HK-2 (cell line): Measurements from ENCODE around the gene PTK6.

Experiments used
- DNase-seq: peaks from one replicate; pipeline ENCODE4 v3.0.0-alpha.2; 2018; ENCODE audit not compliant: unreplicated experiment

The PTK6 gene

DNA sequence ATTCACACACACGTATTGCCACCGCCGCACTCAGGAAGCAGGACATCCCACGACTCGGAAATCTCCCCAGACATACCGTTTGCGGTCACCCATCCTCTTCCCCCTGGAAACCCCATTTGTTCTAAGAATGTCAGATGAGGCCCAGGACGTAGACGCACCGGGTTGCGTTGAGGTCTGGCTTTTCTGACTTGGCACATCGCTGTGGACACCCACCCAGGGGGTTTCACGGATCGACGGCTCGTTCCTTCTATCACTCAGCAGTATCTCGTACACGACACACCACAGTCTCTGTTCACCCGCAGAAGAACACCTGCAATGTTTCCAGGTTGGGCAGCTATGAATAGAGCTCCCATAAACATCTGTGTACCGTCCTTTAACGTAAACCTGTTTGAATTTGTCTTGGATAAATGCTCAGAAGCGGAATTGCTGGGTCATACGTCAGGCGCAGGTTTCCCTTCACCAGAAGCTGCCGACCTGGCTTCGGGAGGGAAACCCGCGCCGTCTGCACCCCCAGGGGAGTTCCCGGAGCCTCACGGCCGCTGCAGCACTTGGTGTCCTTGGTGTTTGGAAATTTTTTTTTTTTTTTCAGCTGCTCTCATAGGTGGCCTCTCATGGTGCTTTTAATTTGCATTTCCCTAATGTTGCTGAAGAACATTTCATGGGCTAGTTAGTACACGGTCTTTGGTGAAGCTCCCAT is 29.0 kb downstream of the PTK6 start:
- DNase-seq = no peak

DNA sequence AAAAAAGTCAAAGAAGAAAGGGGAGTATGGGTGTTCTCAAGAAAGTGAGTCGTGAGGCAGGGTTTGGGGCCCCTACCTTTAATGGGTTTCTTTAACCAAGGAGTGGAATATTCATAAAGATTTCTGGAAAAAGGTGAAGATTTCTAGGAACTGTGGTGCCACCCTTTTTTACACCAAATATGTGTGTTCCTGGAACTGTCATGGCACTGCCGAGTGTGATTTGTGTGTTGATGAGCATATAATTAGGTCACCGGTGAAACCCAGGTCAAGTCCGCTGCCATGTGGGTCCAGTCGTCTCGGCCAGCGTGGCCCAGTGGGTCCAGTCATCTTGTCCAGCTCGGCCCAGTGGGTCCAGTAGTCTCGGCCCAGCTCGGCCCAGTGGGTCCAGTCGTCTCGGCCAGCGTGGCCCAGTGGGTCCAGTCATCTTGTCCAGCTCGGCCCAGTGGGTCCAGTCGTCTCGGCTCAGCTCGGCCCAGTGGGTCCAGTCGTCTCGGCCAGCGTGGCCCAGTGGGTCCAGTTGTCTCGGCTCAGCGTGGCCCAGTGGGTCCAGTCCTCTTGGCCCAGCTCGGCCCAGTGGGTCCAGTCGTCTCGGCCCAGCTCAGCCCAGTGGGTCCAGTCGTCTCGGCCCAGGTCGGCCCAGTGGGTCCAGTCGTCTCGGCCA is 30.0 kb downstream of the PTK6 start:
- DNase-seq = no peak

DNA sequence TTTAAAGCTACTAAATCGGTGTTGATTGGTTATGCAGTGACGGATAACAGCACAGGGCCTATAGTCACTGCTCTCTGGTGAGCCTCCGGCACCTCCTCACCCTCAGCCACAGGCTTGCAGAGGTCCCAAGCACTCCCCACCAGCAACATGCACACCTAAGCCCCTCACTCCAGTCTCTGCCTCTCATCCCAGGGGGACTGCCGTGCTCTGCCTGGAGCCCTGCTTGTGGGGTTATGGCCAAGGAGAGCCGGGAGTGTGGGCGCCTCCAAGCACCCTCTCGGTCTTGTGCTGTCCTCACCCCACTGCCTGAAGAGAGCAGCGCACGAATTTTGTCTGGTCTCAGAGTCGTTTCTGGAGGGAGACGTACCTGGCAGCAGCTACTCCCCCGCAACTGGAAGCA is 31.5 kb downstream of the PTK6 start:
- no peak for DNase-seq

DNA sequence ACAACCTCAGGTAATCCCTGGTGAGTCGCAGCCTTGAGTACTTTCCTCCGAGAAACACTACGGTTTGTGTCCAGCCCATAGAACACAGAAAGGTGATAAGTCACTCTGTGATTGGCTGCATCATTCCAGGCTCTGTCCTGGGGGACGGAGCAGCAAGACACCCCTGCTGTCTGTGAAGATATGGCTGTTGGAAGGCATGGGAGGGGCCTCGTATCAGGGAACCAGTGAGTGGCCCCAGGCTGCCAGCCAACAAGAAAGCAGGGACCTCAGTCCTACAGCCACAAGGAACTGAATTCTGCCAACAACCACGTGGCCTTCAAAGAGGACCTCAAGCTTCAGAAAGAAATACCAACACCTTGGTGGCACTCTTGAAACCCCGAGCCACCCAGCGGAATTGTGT is 31.9 kb downstream of the PTK6 start:
- DNase-seq = no peak

DNA sequence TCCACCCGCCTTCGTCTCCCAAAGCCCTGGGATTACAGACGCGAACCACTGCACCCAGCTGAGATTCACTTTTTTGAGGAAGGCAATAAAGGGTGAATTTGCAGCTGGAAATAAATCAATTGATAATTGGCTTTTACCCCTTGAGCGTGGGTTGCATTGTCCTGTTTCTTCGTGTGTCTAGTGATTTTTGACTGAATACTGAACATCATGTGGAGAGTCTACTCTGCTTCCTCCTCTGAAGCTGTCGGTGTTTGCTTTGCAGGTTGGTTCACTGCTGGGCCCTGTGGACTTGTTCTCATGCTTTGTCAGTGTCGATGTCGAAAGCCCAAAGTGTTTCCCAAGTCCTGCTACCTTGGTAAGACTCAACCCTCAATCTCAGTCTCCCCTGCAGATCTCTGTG is 32.5 kb downstream of the PTK6 start:
- DNase-seq = no peak

DNA sequence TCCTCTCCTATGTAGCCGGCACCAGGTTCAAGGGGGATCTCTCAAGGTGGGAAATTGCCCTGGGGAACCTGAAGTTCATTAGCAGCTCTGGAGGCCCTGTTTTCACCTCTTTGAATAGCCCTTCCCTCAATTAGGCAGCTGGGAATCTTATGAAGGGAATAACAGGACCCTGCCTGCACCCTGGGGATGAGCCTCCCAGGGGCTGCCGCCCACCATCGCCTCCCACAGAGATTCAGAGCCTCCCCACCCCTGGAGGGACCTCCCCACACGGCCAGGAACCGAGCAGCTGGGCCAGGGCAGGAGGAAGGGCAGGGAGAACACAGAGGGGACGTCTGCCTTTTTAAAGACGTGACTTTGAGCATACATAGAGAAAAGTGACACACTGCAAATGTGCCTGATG is 33.7 kb downstream of the PTK6 start:
- no peak for DNase-seq

DNA sequence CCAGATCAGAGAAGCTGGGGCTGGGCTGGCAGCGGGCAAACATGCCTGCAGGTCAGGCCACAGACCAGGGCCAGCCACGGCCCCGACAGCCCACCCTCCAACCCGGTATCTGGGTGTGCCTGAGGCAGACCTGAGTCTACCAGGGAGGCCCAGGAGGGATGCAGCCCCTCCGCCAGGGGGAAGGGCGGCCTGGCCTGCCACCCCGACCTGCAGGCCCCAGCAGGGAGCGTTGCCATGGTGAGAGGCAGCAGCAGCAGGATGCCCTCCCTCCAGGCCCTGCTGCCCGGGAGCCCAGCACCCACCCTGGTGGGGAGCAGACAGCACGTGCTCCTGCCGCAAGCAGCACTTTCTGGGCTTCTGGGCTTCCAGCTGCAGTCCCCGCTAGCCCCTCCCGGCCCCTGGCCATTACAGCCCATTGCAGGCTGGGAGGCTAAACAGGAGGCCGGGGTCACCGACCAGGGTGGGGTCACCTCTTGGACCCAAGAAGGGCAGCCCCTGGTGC is 34.5 kb downstream of the PTK6 start:
- no peak for DNase-seq

DNA sequence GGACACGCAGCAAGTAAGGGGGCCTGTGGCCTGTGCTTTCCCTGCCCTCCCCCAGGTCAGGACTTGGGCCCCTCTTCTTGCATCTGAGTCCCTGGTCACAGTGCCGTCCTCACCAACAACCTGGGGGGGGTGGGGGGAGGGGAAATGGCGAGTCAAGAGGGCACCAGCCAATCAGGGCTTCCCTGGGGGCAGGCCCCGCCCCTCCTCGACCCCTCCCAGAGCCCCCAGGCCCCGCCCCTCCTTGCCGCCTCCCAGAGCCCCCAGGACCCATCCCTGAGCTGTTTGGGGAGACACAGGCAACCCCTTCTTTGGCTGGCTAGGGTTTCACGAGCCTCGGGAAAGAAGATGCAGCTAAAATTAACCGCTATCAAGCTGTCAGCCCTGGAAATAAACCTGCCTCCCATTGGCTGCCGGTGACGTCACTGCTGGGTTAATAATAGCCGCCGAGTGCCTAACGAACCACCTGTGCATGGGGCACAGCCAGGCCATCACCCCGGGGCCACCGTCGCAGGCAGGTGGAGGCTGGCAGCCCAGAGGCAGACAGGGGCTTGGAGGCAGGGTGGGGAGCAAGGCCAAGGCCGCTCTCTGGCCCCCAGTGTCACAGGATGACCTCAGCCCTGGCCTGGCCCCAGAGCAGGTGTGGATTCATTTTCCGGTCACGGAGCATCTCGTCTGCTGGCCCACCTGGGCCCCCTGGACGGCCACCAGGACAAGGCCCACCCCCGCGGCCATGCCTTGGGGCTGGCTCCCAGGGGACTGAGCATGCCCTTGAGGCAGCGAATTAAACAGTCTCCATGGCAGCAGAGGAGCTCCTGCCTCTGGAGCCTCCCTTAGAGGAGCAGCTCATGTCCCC is 35.1 kb downstream of the PTK6 start:
- no peak for DNase-seq

DNA sequence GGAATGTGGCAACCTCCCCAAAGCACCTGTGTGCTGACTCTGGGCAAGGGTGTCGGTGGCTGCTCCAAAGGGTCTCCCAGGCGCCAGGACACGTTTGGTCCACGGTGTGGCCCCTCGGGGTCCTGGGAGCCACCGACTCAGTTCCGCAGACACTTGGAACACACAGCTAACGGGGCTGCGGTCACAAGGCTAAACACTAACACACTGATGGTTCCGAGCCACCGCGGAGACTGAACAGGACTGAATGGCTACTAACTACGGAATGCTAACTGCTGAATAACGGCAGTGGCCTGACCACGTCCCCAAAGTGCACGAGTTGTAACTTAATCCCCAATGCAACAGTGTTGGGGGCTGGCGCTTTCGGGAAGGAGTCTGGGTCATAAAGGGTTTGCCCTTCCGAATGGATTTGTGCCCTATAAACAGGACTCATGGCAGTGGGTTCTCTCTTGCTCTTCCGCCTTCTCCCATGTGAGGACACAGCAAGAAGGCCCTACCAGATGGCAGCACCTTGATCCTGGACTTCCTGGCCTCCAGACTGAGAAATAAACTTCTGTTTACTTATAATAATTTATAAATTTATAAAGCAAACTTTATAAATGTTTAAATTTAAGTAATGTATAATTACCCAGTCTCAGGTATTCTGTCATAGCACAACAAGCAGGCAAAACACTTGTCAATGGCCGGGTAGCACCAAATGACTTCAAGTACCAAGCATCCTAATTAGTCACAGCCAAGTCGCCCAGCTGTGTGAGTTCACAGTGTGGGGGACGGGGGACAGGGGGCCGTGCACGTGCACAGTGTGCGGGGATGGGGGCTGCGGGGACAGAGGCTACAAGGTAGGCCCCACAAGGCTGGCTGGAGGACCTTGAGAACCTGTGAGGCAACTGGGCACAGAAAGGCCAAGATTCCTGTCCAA is 36.0 kb downstream of the PTK6 start:
- DNase-seq = no peak

DNA sequence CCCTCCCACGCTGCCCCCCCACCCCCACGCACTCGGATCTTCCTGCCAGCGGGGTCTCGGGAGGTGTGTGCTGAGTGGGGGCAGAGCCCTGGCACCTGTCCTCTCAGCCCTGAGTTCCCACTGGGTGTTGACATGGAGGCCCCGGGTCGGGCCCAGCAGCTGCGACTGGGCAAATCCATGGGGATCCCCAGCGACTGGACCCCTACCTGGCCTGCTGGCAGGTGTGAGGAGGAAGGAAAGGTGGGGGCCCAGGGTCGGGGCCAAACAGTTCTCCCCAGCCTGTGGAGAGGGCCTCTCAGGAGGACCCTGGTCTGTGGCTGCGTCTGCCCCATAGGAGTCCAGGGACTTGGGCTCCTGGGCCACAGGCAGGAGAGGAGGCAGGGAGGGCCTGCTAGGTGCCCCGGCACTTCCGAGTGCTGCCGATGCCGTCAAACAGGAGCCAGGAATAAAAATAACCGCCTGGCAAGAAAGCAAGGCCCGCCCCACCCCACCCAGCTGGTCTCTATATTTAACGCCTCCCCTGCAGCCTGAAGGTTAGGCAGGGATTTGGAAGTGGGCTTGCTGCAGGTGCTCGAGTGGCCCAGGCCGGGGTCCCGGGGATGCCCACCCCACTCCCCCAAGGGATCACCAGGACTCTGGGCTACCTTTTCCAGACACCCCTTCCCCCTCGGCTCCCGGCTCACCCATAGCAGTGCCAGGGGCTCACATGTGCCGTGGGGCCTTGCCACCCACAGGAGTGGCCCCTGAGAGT is 36.9 kb downstream of the PTK6 start:
- no peak for DNase-seq

DNA sequence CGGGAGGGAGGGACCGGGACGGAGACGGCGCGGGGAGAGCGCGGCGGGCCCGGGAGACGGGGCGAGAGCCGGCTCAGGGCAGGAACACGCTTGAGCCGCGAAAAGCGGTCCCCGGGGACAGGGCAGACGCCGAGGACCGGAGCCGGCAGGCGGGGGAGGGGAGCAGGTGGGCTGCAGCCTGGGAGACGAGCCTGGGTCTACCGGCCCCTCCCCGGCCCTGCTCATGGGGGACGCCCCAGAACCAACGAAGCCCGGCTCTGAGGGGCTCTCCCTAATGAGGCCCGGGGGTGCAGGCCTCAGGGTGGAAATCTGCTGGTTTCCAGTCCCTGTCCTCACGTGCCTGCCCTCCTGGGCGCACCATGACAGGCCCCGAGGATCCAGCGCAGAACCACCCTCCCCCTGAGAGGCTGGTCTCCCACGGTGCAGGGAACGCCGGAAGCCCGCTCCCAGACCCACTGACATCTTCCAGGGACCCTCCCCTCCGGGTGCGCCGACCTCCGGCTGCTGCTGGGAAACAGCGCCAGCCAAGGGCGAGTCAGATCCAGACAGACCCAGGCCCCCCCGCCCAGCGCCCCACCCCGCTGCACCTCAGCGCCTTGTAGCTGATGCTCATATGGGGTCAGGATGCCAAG is 37.7 kb downstream of the PTK6 start:
- DNase-seq = no peak

DNA sequence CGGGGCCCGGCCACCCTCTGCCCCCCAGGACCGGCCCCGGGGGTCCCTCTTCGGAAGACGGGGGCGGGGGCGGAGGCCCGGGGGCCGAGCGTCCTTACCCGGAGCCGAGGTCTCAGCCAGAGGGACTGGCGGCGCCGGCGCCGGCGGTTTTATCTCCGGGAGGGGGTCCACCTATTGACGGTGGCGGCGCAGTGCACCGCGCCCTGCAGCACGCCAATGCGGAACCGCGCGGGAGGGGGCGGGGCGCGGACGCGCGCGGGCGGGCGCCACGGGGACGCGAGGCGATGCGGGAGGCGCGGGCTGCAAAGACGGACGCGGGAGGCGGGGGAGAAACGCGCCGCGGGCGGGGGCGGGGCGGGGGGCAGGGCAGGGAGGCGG is 38.2 kb downstream of the PTK6 start, which contains the start of gene EEF1A2:
Gene EEF1A2, minus strand, starts transcription at position 124 of the 378 bp plus-strand sequence. CDS start 1,320 bp downstream, outside the sequence.
- DNase-seq = peak; percentile 71

DNA sequence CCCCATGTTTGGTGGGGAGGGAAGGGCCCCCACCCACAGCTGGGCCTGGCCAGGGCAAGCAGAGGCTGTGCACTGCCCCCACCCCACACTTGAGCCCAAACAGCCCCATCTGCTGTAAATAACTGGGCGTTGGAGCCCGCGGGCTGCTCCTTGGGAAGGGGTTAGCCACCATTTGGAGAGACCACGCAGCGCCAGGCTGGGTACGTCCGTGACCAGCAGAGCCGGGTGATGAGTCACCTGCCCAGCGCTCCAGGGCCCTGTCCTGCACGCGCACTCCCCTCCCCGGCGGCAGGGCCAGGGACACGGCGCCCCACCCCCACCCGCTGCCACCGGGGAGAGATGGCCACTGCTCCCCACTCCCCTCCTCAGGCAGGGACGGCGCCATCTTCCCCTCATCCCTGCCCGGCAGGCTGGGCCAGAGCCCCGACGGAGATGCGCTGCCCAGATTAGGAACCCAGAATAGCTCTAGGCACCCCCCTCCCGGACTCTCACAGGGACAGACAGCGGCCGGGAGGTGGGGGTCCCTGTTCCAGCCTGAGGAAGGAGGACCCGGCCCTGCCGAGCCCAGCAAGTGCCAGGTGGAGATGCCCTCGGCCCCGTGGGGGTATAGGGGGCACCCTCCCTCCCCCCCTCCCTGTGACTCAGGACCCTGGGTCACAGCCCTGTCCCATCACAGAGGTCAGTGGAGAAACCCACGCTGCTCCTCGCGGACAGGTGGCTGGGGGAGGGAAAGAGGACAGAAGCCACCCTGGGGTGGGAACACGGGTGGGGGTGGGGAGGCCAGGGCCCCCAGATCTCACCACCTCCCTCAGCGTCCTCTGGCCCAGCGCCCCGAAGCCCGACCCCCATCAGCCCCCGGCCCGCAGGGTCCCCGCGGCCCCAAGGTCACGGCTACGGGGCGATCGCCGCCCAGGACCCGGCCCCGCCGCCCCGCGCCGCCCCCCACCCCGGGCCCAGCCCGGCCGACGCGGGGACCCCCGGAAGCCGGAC is 38.9 kb downstream of the PTK6 start:
- peak; percentile 89 for DNase-seq

DNA sequence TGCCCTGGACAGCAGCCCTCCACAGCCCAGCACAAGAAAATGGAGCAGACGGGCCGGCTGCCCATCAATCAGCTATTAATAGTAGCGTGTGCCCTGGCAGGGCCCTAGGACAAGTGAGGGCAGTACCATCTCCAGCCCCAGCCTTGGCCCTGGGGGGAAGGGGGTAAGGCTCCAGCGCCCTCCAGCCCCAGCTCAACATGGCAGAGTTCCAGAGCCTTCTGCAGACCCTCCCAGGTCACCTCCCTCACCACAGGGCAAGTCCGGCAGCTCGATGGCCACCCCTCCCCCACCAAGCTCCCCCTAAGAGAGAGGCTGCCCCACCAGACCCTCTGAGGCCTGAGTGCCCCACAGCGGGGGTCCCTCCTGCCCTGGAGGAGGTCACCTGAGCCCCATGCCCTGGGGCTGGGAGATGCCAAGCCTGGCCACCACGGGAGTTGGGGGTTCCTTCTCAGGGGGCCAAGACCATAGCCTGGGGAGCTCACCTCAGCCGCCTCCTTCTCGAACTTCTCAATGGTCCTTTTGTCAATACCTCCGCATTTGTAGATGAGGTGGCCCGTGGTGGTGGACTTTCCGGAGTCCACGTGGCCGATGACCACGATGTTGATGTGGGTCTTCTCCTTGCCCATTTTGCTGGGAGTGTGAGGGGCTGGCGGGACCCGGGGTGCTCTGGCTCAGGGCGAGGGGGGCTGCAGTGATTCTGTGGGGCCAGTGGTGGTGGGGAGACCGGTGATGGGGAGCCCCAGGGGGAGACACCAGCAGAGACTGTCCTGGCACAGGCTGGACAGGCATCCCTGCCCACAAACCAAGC is 39.8 kb downstream of the PTK6 start:
- no peak for DNase-seq

DNA sequence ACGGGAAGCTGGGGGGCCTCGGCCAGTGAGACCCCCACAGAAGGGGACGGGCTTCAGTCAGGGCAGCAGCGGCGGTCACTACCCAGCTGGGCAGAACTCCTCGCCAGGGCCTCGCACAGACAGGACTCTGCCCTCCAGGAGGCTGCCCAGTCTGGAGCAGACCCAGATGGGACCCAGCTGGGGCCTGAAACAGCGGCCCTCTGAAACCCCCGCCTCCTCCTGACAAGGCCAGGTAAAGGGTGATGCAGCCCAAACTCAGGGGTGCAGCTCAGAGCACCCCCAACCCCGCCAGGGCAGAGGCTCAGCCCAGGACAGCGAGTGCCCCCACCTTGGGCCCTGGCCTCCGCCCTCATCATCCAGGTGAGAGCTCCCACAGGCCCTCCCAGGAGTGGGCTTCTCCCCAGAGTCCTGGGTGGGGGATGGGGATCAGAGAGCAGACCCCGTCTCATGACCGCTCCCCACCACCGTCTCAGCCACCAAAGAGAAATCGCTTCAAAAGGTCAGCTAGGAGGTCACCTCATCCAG is 40.5 kb downstream of the PTK6 start:
- DNase-seq = no peak

DNA sequence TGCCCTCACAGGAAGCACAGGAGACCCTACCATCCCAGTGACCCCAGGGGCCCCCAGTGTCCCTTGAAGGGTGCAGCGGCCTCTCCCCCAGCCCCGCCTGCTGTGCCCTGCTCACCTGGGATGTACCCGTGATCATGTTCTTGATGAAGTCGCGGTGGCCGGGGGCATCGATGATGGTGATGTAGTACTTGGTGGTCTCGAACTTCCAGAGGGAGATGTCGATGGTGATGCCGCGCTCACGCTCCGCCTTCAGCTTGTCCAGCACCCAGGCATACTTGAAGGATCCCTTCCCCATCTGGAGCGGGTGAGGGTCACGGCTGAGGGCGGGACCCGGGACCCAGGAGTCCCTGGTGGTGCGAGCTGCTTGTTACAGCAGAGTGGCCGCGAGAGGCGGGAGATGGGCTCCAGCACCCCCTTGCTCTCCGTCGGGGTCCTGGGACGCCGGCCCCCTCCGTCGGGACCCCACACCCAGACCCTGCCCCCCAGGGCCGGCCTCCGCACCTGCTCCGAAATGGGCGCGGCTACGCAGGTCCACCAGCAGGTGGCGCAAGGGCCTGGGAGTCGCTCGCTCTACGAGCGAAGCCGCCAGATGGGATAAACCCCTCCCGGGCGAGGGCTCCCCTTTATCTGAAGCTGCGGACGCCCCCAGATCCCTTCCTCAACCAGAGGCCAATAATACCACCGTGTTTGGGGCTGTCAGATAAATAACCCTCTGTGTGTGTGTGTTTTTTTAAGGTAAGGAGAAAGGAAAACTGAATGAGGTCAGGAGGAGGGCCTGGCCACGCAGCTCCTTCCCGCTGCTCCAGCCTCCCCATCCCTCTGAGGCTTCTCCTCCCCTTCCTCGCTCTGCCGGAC is 41.2 kb downstream of the PTK6 start:
- no peak for DNase-seq

DNA sequence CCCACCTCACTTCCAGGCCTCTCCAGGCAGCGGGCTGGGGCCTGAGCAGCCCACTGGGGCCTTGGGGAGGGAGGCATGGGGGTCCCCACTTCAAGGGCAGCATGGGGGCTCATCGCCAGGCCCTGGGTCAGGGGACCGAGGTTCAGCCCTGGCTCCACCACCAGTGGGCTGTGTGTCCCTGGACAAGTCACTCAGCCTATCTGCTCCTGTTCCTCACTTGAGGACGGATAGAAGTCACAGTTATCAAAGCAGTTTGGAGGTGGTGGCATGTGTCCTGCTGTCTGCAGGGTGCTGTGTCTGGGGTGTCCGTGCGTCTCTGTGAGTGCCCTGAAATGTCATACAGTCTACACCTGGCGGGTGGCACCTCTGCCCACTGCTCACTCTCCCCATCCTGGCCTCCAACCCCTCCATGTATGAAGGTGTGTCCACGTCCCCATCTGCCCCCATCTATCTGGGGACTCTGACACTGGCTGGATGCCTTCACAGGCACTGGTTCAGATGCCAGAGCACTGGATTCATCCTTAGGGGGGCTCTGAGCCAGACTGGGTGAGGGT is 41.9 kb downstream of the PTK6 start:
- DNase-seq = no peak
